ENCODE data around the gene GTF2F2. TPM values are rescaled to one million over a fixed set of nuclear protein-coding genes. Genes with fewer than 3 reads are reported as not detected.

The GTF2F2 gene
- total and polyA plus RNA-seq, 2 experiments from 2014 or later = 42.1 to 75.6 TPM

- no peak for TF ChIP-seq ZNF462 (CRISPR knock-in tag; IDR thresholded peaks at IDR 0.05)
- no peak for TF ChIP-seq NANOG (IDR thresholded peaks at IDR 0.05; ENCODE audit: borderline replicate concordance)
- TF ChIP-seq EZH2 (IDR thresholded peaks at IDR 0.05; ENCODE audit: low read depth, unreplicated experiment) = no peak
These were observed 103.9 kb downstream of the GTF2F2 start (continued) for GRCh38 chr13:45224176-45224575.

GRCh38 chr13:45225370-45225769 is 105.1 kb downstream of the GTF2F2 start:
- H3K9me3 Mint-ChIP-seq = no peaks in the 10 kb centered on the region; the same call in 2 of the 3 replicates
- Histone ChIP-seq H3K4me2 (no peak overlapping the region), H3K27me3 (ENCODE audit: insufficient read depth) (no peaks in the 10 kb centered on the region), H3K4me1 (ENCODE audit: insufficient read depth) (peaks cover 11% of the 10 kb centered on the region), H3K27ac (ENCODE audit: low read depth) (no peak overlapping the region), H3K4me3 (no peak overlapping the region), H4K20me1 (replicated peaks; ENCODE audit: insufficient read depth) (no peaks in the 10 kb centered on the region; the same call in 1 of the 2 replicates), H3K36me3 (ENCODE audit: insufficient read depth) (no peaks in the 10 kb centered on the region), H2AFZ (no peak overlapping the region), H3K79me2 (replicated peaks; ENCODE audit: insufficient read depth) (no peaks in the 10 kb centered on the region; the same call in 1 of the 2 replicates), H3K9me2 (ENCODE audit: insufficient read depth) (no peaks in the 10 kb centered on the region), H3F3A (replicated peaks; ENCODE audit: low read depth) (no peaks in the 10 kb centered on the region)
- H3K27me3 Mint-ChIP-seq (ENCODE audit: insufficient read depth, low read depth, poor library complexity) = peaks cover 3% of the 10 kb centered on the region
- H3K4me3 Mint-ChIP-seq = no peak overlapping the region
- ATAC-seq (no peak), DNase-seq (ENCODE audit: low spot score) (no peak)
- no peaks in the 10 kb centered on the region for H3K36me3 Mint-ChIP-seq (ENCODE audit: low read depth)
- no peak overlapping the region for H3K27ac Mint-ChIP-seq
- no peak for TF ChIP-seq ETS1 (IDR thresholded peaks at IDR 0.05)
- no peak for TF ChIP-seq EZH2 (IDR thresholded peaks at IDR 0.05; ENCODE audit: low read depth, unreplicated experiment)
- TF ChIP-seq CTCF (conservative IDR thresholded peaks at IDR 0.05; ENCODE audit: low read depth in 2 of 2) = no peak
- no peak for TF ChIP-seq ZNF114 (CRISPR knock-in tag; IDR thresholded peaks at IDR 0.05)
- TF ChIP-seq STAT1 (IDR thresholded peaks at IDR 0.05; ENCODE audit: unreplicated experiment) = no peak
- TF ChIP-seq CREB1 (CRISPR knock-in tag; IDR thresholded peaks at IDR 0.05; ENCODE audit: low read depth) = no peak
- TF ChIP-seq POLR2AphosphoS5 (IDR thresholded peaks at IDR 0.05; ENCODE audit: low read depth) = no peak
- no peak for TF ChIP-seq JUNB (IDR thresholded peaks at IDR 0.05; ENCODE audit: unreplicated experiment)
- H3K4me1 Mint-ChIP-seq = peaks cover 18% of the 10 kb centered on the region

Measured in GM23338 (cell line).